Esophagus muscularis mucosa (tissue), 3 donors: ENCODE data around the gene ANP32B.

Experiments
- CTCF ChIP-seq, 3 experiments: fragments of 200-600 bp in 2 of 3; fragments of 450-650 bp in 1 of 3; sonication (generic) in 2 of 3; IDR thresholded peaks; one replicate each; pipeline ENCODE4 v1.5.1; 2017 to 2019; ENCODE audit warnings: antibody characterized with exemption in 3 of 3, mild to moderate bottlenecking in 2 of 3, moderate library complexity in 1 of 3
- POLR2A ChIP-seq: fragments of 450-650 bp; IDR thresholded peaks from one replicate; pipeline ENCODE4 v1.6.1; 2017; ENCODE audit warnings: antibody characterized with exemption, moderate library complexity, mild to moderate bottlenecking, low read depth

GRCh38 chr9:97956331-97956730 lies 26.8 kb upstream of the ANP32B start:
- TF ChIP-seq CTCF (IDR thresholded peaks at IDR 0.05) (no peak), POLR2A (no peak)
